GM23248 (cell line): Measurements from ENCODE around the gene IL32.

Experiments
- EZH2 ChIP-seq: fragments of 200-600 bp; sonication (generic); IDR thresholded peaks from 2 replicates; pipeline ENCODE4 v1.6.1; 2018; ENCODE audit warnings: antibody characterized with exemption, mild to moderate bottlenecking; ENCODE audit not compliant: insufficient read depth, poor library complexity, severe bottlenecking
- EZH2phosphoT487 ChIP-seq: fragments of 200-600 bp; sonication (generic); IDR thresholded peaks from 2 replicates; pipeline ENCODE4 v1.6.1; 2018; ENCODE audit warnings: antibody characterized with exemption, moderate library complexity, mild to moderate bottlenecking, low read depth; ENCODE audit not compliant: insufficient read depth

DNA sequence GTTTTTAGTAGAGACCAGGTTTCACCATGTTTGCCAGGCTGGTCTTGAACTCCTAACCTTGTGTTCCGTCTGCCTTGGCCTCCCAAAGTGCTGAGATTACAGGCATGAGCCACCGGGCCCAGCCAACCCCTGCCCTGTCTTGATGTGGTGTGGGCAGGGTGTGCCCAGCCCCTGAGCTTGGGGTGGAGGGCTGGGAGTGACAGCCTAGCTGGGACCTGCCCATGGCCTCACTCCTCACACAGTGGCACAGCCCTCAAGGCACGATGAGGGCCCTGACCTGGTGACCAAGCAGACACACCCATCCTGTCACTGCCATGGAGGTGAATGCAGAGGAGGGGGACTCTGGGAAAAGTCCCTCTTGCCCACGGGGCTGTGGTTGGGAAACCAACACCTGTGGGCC, 3.0 kb downstream of the IL32 start:
- TF ChIP-seq EZH2, result no peak
- TF ChIP-seq EZH2phosphoT487, result no peak
